ENCODE measurements around the gene ATP8B1. TPM values are rescaled to one million over a fixed set of nuclear protein-coding genes. Genes with fewer than 3 reads are reported as not detected.

The ATP8B1 gene
- polyA plus RNA-seq, 3 donors: 0.02 to 0.11 (median 0.03) TPM

- intact Hi-C loops (cut with micrococcal nuclease): no loop called here
- H3K27me3 Mint-ChIP-seq (ENCODE audit: low read depth in 3 of 3): peaks cover 0 to 1% (median 0%) of the 10 kb centered on the region in 3 donors
- no peaks in the 10 kb centered on the region for H3K36me3 Mint-ChIP-seq
- H3K4me2 ChIP-seq (replicated peaks; ENCODE audit: extremely low read depth, low read length, poor library complexity, severe bottlenecking): no peak overlapping the region
- no CpG with 5 or more reads among the region's 5 CpGs for WGBS (ENCODE audit: insufficient coverage)
- H3K9ac ChIP-seq (ENCODE audit: insufficient read depth, low read length, poor library complexity, severe bottlenecking): no peak overlapping the region
- H3K27ac ChIP-seq (ENCODE audit: low read depth in 1 of 2, low read length in 2 of 2): no peak overlapping the region
- H3K4me1 ChIP-seq (ENCODE audit: control insufficient read depth in 1 of 2, insufficient read depth in 2 of 2, low read length in 2 of 2): peaks cover 1 to 2% of the 10 kb centered on the region in 2 donors
- H3K4me1 Mint-ChIP-seq: peaks cover under 1% of the 10 kb centered on the region
- H3K36me3 ChIP-seq (replicated peaks in 1 of 2; ENCODE audit: control insufficient read depth in 1 of 2, insufficient read depth in 2 of 2, low read length in 2 of 2): no peaks in the 10 kb centered on the region
- TF ChIP-seq CTCF (IDR thresholded peaks at IDR 0.05): no peak
- H3K9me3 ChIP-seq (replicated peaks in 1 of 2; ENCODE audit: control insufficient read depth in 1 of 2, insufficient read depth in 1 of 2, low read length in 2 of 2): no peaks in the 10 kb centered on the region
- H3K4me3 Mint-ChIP-seq: no peak overlapping the region
- H3K4me3 ChIP-seq (replicated peaks in 1 of 3; ENCODE audit: low read depth in 2 of 3, low read length in 3 of 3): no peak overlapping the region
- H3K27ac Mint-ChIP-seq: no peak overlapping the region
- no peak overlapping the region for H2AFZ ChIP-seq (ENCODE audit: insufficient read depth, low read depth, low read length, poor library complexity, severe bottlenecking)
- peaks cover 0 to 5% (median 0%) of the 10 kb centered on the region in 7 donors for H3K9me3 Mint-ChIP-seq
- H3K27me3 ChIP-seq (ENCODE audit: control insufficient read depth in 2 of 2, insufficient read depth in 2 of 2, low read length in 2 of 2): no peaks in the 10 kb centered on the region
- H3K79me2 ChIP-seq (ENCODE audit: insufficient read depth, low read length): no peaks in the 10 kb centered on the region
- H4K20me1 ChIP-seq (ENCODE audit: insufficient read depth, low read length): no peaks in the 10 kb centered on the region
- DNase-seq: no peak
These were observed 48.4 kb downstream of the ATP8B1 start for GRCh38 chr18:57754577-57755338.

GRCh38 chr18:57753063-57753462 is 50.1 kb downstream of the ATP8B1 start:
- Mint-ChIP-seq H3K9me3 (peaks cover 0 to under 1% (median 0%) of the 10 kb centered on the region in 7 donors), H3K36me3 (no peaks in the 10 kb centered on the region), H3K4me1 (peaks cover 17% of the 10 kb centered on the region), H3K27me3 (ENCODE audit: low read depth in 3 of 3) (no peaks in the 10 kb centered on the region), H3K4me3 (no peak overlapping the region), H3K27ac (no peak overlapping the region)
- no peaks in the 10 kb centered on the region for H3K27me3 ChIP-seq (ENCODE audit: control insufficient read depth in 2 of 2, insufficient read depth in 2 of 2, low read length in 2 of 2)
- H3K79me2 ChIP-seq (ENCODE audit: insufficient read depth, low read length): no peaks in the 10 kb centered on the region
- no peak for DNase-seq
- H3K27ac ChIP-seq (ENCODE audit: low read depth in 1 of 2, low read length in 2 of 2): no peak overlapping the region
- H3K4me2 ChIP-seq (replicated peaks; ENCODE audit: extremely low read depth, low read length, poor library complexity, severe bottlenecking): no peak overlapping the region
- no peak for TF ChIP-seq CTCF (IDR thresholded peaks at IDR 0.05)
- intact Hi-C loops (cut with micrococcal nuclease): no loop called here
- no CpG with 5 or more reads among the region's 1 CpG for WGBS (ENCODE audit: insufficient coverage)
- H4K20me1 ChIP-seq (ENCODE audit: insufficient read depth, low read length): no peaks in the 10 kb centered on the region
- H2AFZ ChIP-seq (ENCODE audit: insufficient read depth, low read depth, low read length, poor library complexity, severe bottlenecking): no peak overlapping the region
- H3K4me3 ChIP-seq (replicated peaks in 1 of 3; ENCODE audit: low read depth in 2 of 3, low read length in 3 of 3): no peak overlapping the region
- no peak overlapping the region for H3K9ac ChIP-seq (ENCODE audit: insufficient read depth, low read length, poor library complexity, severe bottlenecking)
- H3K9me3 ChIP-seq (replicated peaks in 1 of 2; ENCODE audit: control insufficient read depth in 1 of 2, insufficient read depth in 1 of 2, low read length in 2 of 2): no peaks in the 10 kb centered on the region
- H3K36me3 ChIP-seq (replicated peaks in 1 of 2; ENCODE audit: control insufficient read depth in 1 of 2, insufficient read depth in 2 of 2, low read length in 2 of 2): no peaks in the 10 kb centered on the region
- peaks cover 18 to 19% of the 10 kb centered on the region in 2 donors for H3K4me1 ChIP-seq (ENCODE audit: control insufficient read depth in 1 of 2, insufficient read depth in 2 of 2, low read length in 2 of 2)

Data from CD14-positive monocyte (primary cell).